NB4 (cell line): Measurements from ENCODE around the gene AGER.
A peak's percentile ranks its signal among the peaks of the same experiment; 100 is the strongest.
"Not testable (repeated sequence)": the region's sequence is repeated elsewhere in the genome, so short reads cannot be mapped to it uniquely, and the experiment has no call there.

ENCODE experiments used
- DNase-seq: peaks from one replicate; pipeline ENCODE4 v3.0.0; 2010; ENCODE audit warnings: low read depth
- H3K4me3 ChIP-seq: one replicate; pipeline ENCODE4 v1.5.1; 2011; ENCODE audit warnings: mild to moderate bottlenecking, low read depth, low read length, moderate library complexity
- MYC ChIP-seq: IDR thresholded peaks from 2 replicates; pipeline ENCODE4 v1.6.1; 2011; ENCODE audit warnings: low read depth, low read length
- POLR2A ChIP-seq: IDR thresholded peaks from 2 replicates; pipeline ENCODE4 v1.6.1; 2011; ENCODE audit warnings: mild to moderate bottlenecking; ENCODE audit not compliant: insufficient read length; ENCODE audit errors: extremely low read depth
- TF ChIP-seq, protein P1 (sequence below): IDR thresholded peaks from one replicate; pipeline ENCODE4 v1.5.1; 2012; ENCODE audit warnings: low read depth, low read length
- TF ChIP-seq, protein P2 (sequence below): IDR thresholded peaks from 2 replicates; pipeline ENCODE4 v1.6.1; 2011; ENCODE audit warnings: low read depth, low read length

AGER gene

DNA sequence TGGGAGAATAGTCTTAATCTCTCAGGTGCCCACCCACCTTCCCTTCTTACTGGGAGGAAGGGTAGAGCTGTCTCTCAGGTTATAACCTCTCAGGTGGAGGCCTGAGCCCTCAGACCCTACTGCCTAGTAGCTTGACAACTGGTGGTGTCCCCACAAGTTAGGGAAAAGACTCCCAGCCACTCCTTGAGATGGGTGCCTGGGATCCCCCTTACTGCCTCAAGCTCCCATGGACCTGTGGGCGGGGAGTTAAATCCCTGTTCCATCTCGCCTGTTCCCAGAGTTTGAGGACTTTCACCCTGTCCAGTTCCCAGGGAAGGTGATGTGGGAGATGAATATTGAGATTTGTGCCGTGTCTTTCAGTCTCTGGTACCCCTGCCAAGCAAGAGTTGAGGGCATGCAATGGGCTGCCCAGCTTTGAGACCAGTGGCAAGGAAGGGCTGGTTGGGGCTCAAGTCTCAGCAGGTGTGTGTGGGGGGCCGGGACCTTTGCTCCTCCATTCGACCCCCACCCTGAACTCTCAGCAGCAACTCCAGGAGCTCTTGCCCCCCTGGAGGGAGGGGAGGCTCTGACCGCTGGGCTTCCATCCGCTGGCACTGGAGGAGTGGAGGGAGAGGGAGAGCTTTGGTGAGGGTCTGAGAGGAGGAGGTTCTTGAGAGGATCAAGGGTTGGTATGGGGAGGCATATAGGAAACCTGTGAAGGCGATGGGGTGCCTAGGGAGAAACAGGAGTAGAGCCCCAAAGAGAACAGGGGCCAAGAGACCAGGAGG lies 7.0 kb upstream of the AGER start:
- peak overlapping the region; percentile 65 for H3K4me3 ChIP-seq
- no peak for DNase-seq
- TF ChIP-seq, protein P1, sequence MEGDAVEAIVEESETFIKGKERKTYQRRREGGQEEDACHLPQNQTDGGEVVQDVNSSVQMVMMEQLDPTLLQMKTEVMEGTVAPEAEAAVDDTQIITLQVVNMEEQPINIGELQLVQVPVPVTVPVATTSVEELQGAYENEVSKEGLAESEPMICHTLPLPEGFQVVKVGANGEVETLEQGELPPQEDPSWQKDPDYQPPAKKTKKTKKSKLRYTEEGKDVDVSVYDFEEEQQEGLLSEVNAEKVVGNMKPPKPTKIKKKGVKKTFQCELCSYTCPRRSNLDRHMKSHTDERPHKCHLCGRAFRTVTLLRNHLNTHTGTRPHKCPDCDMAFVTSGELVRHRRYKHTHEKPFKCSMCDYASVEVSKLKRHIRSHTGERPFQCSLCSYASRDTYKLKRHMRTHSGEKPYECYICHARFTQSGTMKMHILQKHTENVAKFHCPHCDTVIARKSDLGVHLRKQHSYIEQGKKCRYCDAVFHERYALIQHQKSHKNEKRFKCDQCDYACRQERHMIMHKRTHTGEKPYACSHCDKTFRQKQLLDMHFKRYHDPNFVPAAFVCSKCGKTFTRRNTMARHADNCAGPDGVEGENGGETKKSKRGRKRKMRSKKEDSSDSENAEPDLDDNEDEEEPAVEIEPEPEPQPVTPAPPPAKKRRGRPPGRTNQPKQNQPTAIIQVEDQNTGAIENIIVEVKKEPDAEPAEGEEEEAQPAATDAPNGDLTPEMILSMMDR, result no peak
- TF ChIP-seq, protein P2, sequence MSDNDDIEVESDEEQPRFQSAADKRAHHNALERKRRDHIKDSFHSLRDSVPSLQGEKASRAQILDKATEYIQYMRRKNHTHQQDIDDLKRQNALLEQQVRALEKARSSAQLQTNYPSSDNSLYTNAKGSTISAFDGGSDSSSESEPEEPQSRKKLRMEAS, result no peak
- TF ChIP-seq MYC (no peak), POLR2A (no peak)

DNA sequence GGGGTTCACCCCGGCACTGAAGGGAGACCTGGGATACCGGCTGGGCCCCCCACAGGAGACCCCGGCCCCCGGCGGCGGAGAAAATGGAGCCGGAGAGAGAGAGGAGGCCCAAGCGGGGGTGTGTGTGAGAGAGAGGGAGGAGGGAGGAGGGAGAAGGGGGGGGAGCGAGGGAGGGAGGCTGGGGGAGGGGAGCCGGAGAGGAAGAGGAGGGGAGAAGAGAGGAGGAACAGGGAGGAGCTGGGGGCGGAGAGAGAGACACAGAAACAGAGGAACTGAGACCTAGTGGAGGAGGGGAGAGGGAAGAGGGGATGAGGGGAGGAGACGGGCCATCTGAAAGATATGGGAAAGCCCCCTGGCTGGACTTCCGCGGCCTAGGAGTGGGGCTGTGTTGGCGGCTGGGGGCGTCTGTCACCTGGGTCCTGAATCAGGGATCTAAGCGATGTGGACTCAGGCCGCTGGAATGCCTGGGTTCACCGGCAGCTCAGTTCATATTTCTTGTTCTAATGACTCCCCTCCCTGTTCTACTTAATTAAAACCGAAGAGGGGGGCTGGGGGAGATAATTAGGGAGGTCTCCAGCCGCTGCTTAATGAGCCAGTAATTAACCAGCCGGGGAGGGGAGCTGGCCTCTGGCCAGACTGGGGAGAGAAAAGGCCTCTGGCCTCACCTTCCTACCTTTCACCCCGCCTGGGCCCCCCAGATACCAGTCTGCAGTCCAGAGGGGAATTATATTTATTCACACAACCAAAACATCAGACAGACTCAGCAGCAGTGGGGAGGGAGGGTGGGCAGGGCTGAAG lies 6.2 kb upstream of the AGER start, which contains the start of gene PBX2:
Gene PBX2, minus strand, starts transcription at position 149 of the 798 bp plus-strand sequence. CDS start 287 bp downstream, outside the sequence.
- TF ChIP-seq POLR2A (peak; percentile 23), MYC (peak; percentile 47)
- TF ChIP-seq, protein P2, result no peak
- TF ChIP-seq, protein P1, result no peak
- peak within 1 kb of the TSS; percentile 79 for H3K4me3 ChIP-seq
- peak; percentile 97 for DNase-seq

DNA sequence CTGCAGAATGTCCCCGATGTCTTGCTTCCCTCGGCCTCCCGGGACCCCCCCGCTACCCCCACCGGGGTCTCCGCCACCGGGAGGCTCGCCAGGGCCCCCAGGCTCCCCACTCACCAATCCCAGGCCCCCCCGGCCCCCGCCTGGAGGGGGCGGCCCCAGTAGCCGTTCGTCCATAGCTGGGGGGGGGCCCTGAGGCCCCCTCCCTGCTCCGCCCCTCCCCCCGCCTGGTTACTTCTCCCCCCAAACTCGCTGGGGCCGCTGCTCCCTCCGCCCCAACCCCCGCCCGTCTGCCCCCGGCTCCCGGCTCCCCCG lies 5.6 kb upstream of the AGER start:
- no peak for DNase-seq
- peak overlapping the region; percentile 79 for H3K4me3 ChIP-seq
- TF ChIP-seq POLR2A (no peak), MYC (no peak)
- TF ChIP-seq, protein P2, result no peak
- TF ChIP-seq, protein P1, result no peak

DNA sequence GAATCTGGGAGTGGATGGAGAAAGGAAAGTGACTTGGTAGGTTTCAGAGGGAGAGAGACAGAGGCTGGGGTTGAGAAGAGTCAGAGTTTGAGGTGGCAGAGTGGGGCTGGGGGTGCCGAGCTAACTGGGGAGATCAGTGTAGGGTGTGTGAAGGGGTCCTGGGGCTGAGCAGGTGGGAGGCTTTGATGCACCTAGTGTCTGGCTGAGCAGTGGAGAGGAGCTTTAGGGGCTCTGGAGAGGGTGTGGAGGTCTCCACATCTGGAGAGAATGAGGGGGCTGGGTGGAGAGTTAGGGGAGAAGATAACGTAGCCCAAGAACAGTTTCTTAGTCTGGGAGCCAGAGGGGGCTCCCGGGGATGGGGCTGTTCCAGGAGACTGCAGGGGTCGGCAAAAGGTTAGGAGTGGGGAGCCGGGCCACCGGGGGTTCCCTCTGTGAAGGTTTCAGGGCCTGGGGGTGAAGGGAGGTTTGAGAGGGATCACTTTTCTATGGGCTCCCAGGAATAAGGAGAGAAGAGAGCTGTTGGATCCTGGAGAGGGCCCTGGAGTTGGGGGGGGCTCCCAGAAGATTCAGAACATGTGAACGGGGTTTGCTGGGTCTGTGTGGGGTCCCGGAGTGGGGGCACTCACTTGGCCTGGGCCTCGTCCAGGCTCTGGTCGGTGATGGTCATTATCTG lies 5.2 kb upstream of the AGER start:
- no peak for DNase-seq
- peak overlapping the region; percentile 79 for H3K4me3 ChIP-seq
- no peak for TF ChIP-seq POLR2A
- TF ChIP-seq, protein P2, result no peak
- no peak for TF ChIP-seq MYC
- TF ChIP-seq, protein P1, result no peak

DNA sequence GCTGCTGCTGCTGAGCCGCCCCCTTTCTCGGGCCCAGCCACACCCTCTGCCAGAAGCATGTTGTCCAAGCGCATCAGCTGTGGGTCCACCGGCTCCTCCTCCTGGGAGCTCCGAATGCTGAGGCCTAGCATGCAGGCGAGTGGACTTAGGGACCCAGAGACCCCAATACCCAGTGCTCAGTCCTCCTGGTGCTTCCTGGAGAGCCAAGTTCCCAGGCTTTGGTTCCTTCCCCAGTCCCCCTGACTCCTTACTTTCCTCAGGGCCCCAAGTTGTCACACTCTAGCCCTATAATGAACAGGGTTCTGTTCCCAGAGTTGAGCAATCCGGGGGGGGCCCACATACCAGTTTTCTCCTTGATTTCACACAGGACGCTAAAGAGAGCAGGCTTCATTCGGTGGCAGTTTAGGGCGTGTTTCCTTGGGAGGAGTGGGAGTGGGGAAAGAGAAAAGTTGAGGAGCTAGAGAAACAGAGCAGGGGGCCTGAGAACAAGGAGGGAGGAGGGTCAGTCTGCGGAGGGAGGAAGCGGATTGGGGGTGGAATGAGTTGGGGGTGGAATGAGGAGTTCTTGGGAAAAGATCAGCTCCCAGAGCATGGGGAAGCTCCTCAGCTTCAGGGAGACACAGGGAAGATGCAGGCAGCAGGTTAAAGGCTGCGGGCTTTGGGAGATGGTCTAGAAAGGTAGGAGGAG lies 4.5 kb upstream of the AGER start:
- H3K4me3 ChIP-seq, result peak overlapping the region; percentile 79
- no peak for DNase-seq
- TF ChIP-seq, protein P1, result no peak
- TF ChIP-seq POLR2A (no peak), MYC (no peak)
- TF ChIP-seq, protein P2, result no peak

DNA sequence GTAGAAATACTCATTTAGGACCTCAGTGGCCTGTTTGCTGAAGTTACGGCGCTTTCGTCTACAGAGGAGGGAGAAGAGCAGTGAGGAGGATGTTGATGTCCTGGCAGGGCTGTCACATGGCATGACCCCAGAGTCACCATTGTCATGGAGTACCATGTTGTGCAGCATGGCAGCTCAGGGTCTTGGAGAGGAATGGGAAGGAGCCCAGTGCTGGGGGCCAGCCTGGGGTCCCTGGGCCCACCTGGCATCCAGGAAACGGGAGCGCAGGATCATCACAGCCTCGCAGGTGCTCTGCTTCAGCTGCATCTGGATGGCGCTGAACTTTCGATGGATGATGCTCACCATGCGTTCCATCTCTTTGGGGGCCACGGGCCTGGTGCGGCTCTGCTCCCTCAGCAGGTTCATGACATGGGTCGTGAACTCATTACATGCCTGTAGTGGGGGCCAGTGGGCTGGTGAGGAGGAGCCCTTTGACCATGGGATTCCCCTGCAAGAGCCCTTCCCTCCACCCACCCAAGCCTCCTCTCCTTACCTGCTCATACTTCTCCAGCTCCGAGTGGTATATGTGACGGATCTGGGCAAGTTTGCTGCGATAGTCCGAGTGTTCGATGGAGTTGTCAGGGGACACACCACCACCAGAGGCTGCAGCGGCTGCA lies 3.8 kb upstream of the AGER start:
- not testable (repeated sequence) for DNase-seq
- peak overlapping the region; percentile 79 for H3K4me3 ChIP-seq
